B cell (primary cell): ENCODE data around the gene IGFBP7. TPM values are rescaled to one million over a fixed set of nuclear protein-coding genes. Genes with fewer than 3 reads are reported as not detected.

ENCODE experiments used
- ATAC-seq: fragments of 200-7000 bp; cut with Tn5 transposase; one replicate; pipeline ENCODE4 v1.10.0; 2021; ENCODE audit warnings: low read depth, mild to moderate bottlenecking, moderate number of reproducible peaks, moderate library complexity
- CTCF ChIA-PET: fragments of 350-600 bp; sonication (Branson Sonifier 250); formaldehyde crosslinking; loops from one replicate; lab custom pipeline; 2021; ENCODE audit warnings: antibody characterized with exemption, inconsistent platforms; lab: Charles Lee
- POLR2A ChIA-PET: fragments of 350-600 bp; sonication (Branson Sonifier 250); formaldehyde crosslinking; loops from one replicate; lab custom pipeline; 2021; ENCODE audit warnings: antibody characterized with exemption; lab: Charles Lee
- DNase-seq: peaks from one replicate; pipeline ENCODE4 v3.0.0; 2013
- H2AFZ ChIP-seq: 2 replicates; pipeline ENCODE4 v1.6.1; 2012; ENCODE audit warnings: mild to moderate bottlenecking, low read depth, low read length; ENCODE audit not compliant: insufficient read depth, poor library complexity, severe bottlenecking
- H3K27ac ChIP-seq, 2 donors: 1 replicate in 1 of 2; 2 replicates in 1 of 2; pipeline ENCODE4 v1.5.1; 2012 to 2013; ENCODE audit warnings: low read length in 2 of 2, mild to moderate bottlenecking in 2 of 2, moderate library complexity in 1 of 2
- H3K27me3 ChIP-seq, 4 experiments: fragments of 200-600 bp in 1 of 4; sonication (generic) in 1 of 4; replicated peaks in 1 of 4; 1 replicate in 2 of 4; 2 replicates in 2 of 4; pipeline versions ENCODE4 v1.6.1 to v1.7.0; 2013 to 2016; ENCODE audit warnings: low read length in 3 of 4, mild to moderate bottlenecking in 2 of 4, mixed read lengths in 1 of 4, moderate library complexity in 1 of 4; ENCODE audit not compliant: insufficient read depth in 4 of 4, control insufficient read depth in 3 of 4; ENCODE audit errors: control extremely low read depth in 1 of 4
- H3K36me3 ChIP-seq, 2 experiments: replicated peaks in 1 of 2; 1 replicate in 1 of 2; 2 replicates in 1 of 2; pipeline versions ENCODE4 v1.6.1 to v1.7.1; 2013; ENCODE audit warnings: low read length in 1 of 2; ENCODE audit not compliant: insufficient read depth in 2 of 2, control insufficient read depth in 1 of 2; ENCODE audit errors: control extremely low read depth in 1 of 2, extremely low read depth in 1 of 2
- H3K4me1 ChIP-seq, 2 donors: fragments of 200-600 bp in 1 of 2; sonication (generic) in 1 of 2; 1 replicate in 1 of 2; 2 replicates in 1 of 2; pipeline versions ENCODE4 v1.5.1 to v1.6.1; 2013 to 2017; ENCODE audit warnings: low read length in 2 of 2; ENCODE audit not compliant: control insufficient read depth in 2 of 2, insufficient read depth in 2 of 2
- H3K4me2 ChIP-seq: replicated peaks from 2 replicates; pipeline ENCODE3; 2012; ENCODE audit warnings: mild to moderate bottlenecking, low read depth, low read length; ENCODE audit not compliant: poor library complexity, severe bottlenecking
- H3K4me3 ChIP-seq, 5 experiments: fragments of 200-600 bp in 1 of 5; sonication (generic) in 1 of 5; 1 replicate in 3 of 5; 2 replicates in 2 of 5; pipeline versions ENCODE4 v1.5.1 to v1.7.0; 2011 to 2016; ENCODE audit warnings: low read length in 4 of 5, mild to moderate bottlenecking in 4 of 5, low read depth in 2 of 5, control low read depth in 1 of 5, moderate library complexity in 1 of 5; ENCODE audit not compliant: insufficient read depth in 1 of 5; ENCODE audit errors: control extremely low read depth in 1 of 5, extremely low read depth in 1 of 5
- H3K79me2 ChIP-seq: fragments of 200-600 bp; sonication (generic); one replicate; pipeline ENCODE4 v1.6.0; 2016; ENCODE audit warnings: low read length; ENCODE audit not compliant: control insufficient read depth, insufficient read depth
- H3K9ac ChIP-seq: fragments of 200-600 bp; sonication (generic); 2 replicates; pipeline ENCODE4 v1.6.1; 2017; ENCODE audit warnings: mild to moderate bottlenecking, low read length, moderate library complexity
- H3K9me3 ChIP-seq, 3 donors: one replicate each; pipeline versions ENCODE4 v1.6.1 to v1.7.1; 2013; ENCODE audit warnings: low read length in 2 of 3; ENCODE audit not compliant: control insufficient read depth in 2 of 3, insufficient read depth in 1 of 3; ENCODE audit errors: control extremely low read depth in 1 of 3
- H4K20me1 ChIP-seq: 2 replicates; pipeline ENCODE4 v1.6.0; 2012; ENCODE audit warnings: mild to moderate bottlenecking, low read length; ENCODE audit not compliant: insufficient read depth, control insufficient read depth, poor library complexity, severe bottlenecking
- H3K27ac Mint-ChIP-seq: one replicate; pipeline ENCODE4 v1.8.0; 2021; ENCODE audit warnings: mixed read lengths
- H3K27me3 Mint-ChIP-seq: one replicate; pipeline ENCODE4 v1.8.0; 2021; ENCODE audit warnings: mixed read lengths
- H3K4me1 Mint-ChIP-seq: one replicate; pipeline ENCODE4 v1.8.0; 2021; ENCODE audit warnings: mixed read lengths
- H3K4me3 Mint-ChIP-seq: one replicate; pipeline ENCODE4 v1.8.0; 2021; ENCODE audit warnings: mixed read lengths
- H3K9me3 Mint-ChIP-seq: one replicate; pipeline ENCODE4 v1.8.0; 2022; ENCODE audit warnings: mixed read lengths; ENCODE audit not compliant: insufficient read depth
- CTCF ChIP-seq: fragments of 200-600 bp; IDR thresholded peaks from one replicate; pipeline ENCODE4 v1.8.0; 2022; ENCODE audit warnings: antibody characterized with exemption, mild to moderate bottlenecking
- EZH2 ChIP-seq: IDR thresholded peaks from 2 replicates; pipeline ENCODE4 v1.6.1; 2012; ENCODE audit warnings: borderline replicate concordance, low read depth, mild to moderate bottlenecking, moderate library complexity, low read length; ENCODE audit not compliant: insufficient read depth, poor library complexity, severe bottlenecking
- intact Hi-C: fragments of 100-400 bp; cut with micrococcal nuclease; formaldehyde crosslinking; loops from one replicate; pipeline ENCODE4 v1.10.0; 2022
- polyA plus RNA-seq: library from polyadenylated mRNA; depleted of rRNA; stranded (reverse); fragments of >200 nt; gene quantifications from 2 replicates; pipeline ENCODE4 v1.2.3, GENCODE V29; 2012
- total RNA-seq, 2 donors: library from RNA; stranded (reverse); fragments of 120-200 nt in 1 of 2; gene quantifications; 1 replicate in 1 of 2; 2 replicates in 1 of 2; pipeline versions ENCODE4 v1.2.3 to v1.2.4, GENCODE V29; 2013 to 2022

IGFBP7 gene
- total and polyA plus RNA-seq, 2 donors (not counting 1 experiment from before 2014, with no cell fraction given): 0.37 TPM; not detected in 1

GRCh38 chr4:57137261-57137660, 27.1 kb upstream of the IGFBP7 start:
- Histone ChIP-seq H3K36me3 (no peaks in the 10 kb centered on the region), H3K79me2 (no peaks in the 10 kb centered on the region), H3K4me1 (no peaks in the 10 kb centered on the region), H3K4me3 (no peak overlapping the region), H3K9me3 (peaks cover 0 to 3% (median 0%) of the 10 kb centered on the region in 3 donors), H3K9ac (no peak overlapping the region), H2AFZ (no peak overlapping the region), H4K20me1 (no peaks in the 10 kb centered on the region), H3K27ac (no peak overlapping the region), H3K4me2 (no peak overlapping the region), H3K27me3 (no peaks in the 10 kb centered on the region)
- ATAC-seq (no peak), DNase-seq (no peak)
- intact Hi-C loops: no loop called here
- no peaks in the 10 kb centered on the region for H3K27me3 Mint-ChIP-seq
- POLR2A ChIA-PET: no interaction called here
- no peaks in the 10 kb centered on the region for H3K9me3 Mint-ChIP-seq
- no peak overlapping the region for H3K4me3 Mint-ChIP-seq
- TF ChIP-seq EZH2 (no peak), CTCF (no peak)
- H3K4me1 Mint-ChIP-seq: no peaks in the 10 kb centered on the region
- CTCF ChIA-PET: no interaction called here
- H3K27ac Mint-ChIP-seq: no peak overlapping the region

GRCh38 chr4:57136281-57136680, 26.1 kb upstream of the IGFBP7 start:
- intact Hi-C loops: no loop called here
- H3K9ac ChIP-seq: no peak overlapping the region
- Mint-ChIP-seq H3K4me3 (no peak overlapping the region), H3K4me1 (no peaks in the 10 kb centered on the region), H3K9me3 (no peaks in the 10 kb centered on the region), H3K27me3 (peaks cover 4% of the 10 kb centered on the region), H3K27ac (no peak overlapping the region)
- no peak overlapping the region for H3K27ac ChIP-seq
- POLR2A ChIA-PET: no interaction called here
- no peaks in the 10 kb centered on the region for H3K79me2 ChIP-seq
- DNase-seq: no peak
- no peaks in the 10 kb centered on the region for H3K36me3 ChIP-seq
- no peaks in the 10 kb centered on the region for H4K20me1 ChIP-seq
- H3K9me3 ChIP-seq: peaks cover 0 to 3% (median 0%) of the 10 kb centered on the region in 3 donors
- no peak overlapping the region for H2AFZ ChIP-seq
- no peak for TF ChIP-seq EZH2
- TF ChIP-seq CTCF: no peak
- CTCF ChIA-PET: no interaction called here
- no peak overlapping the region for H3K4me3 ChIP-seq
- no peaks in the 10 kb centered on the region for H3K4me1 ChIP-seq
- H3K4me2 ChIP-seq: no peak overlapping the region
- ATAC-seq: no peak
- H3K27me3 ChIP-seq: no peaks in the 10 kb centered on the region
